OCI-LY1 (cell line): ENCODE measurements around the gene CCDC85A.

Experiments
- H2AFZ ChIP-seq: fragments of 200-600 bp; sonication (generic), shearing (Covaris generic); 2 replicates; pipeline ENCODE4 v1.6.0; 2014; ENCODE audit warnings: antibody characterized with exemption, mild to moderate bottlenecking, low read length
- H3F3A ChIP-seq: fragments of 200-600 bp; sonication (generic), shearing (Covaris generic); 2 replicates; pipeline ENCODE4 v1.6.0; 2014; ENCODE audit warnings: mild to moderate bottlenecking, antibody characterized with exemption, low read length, moderate library complexity; ENCODE audit not compliant: insufficient read depth
- H3K27ac ChIP-seq: fragments of 200-600 bp; sonication (generic); 2 replicates; pipeline ENCODE4 v1.5.1; 2014; ENCODE audit warnings: low read length, mixed run types, mild to moderate bottlenecking, low read depth; ENCODE audit not compliant: poor library complexity, severe bottlenecking
- H3K27me3 ChIP-seq: fragments of 200-600 bp; sonication (generic); 2 replicates; pipeline ENCODE4 v1.6.0; 2014; ENCODE audit warnings: antibody characterized with exemption, mild to moderate bottlenecking, low read length, moderate library complexity; ENCODE audit not compliant: insufficient read depth
- H3K36me3 ChIP-seq: fragments of 200-600 bp; sonication (generic); 2 replicates; pipeline ENCODE4 v1.6.1; 2014; ENCODE audit warnings: mild to moderate bottlenecking, antibody characterized with exemption, low read length, moderate library complexity, mixed read lengths; ENCODE audit not compliant: insufficient read depth
- H3K4me1 ChIP-seq: fragments of 200-600 bp; sonication (generic); 2 replicates; pipeline ENCODE4 v1.5.1; 2014; ENCODE audit warnings: mild to moderate bottlenecking, low read length, moderate library complexity; ENCODE audit not compliant: insufficient read depth, severe bottlenecking
- H3K4me2 ChIP-seq: fragments of 200-600 bp; sonication (generic), shearing (Covaris generic); 2 replicates; pipeline ENCODE4 v1.6.1; 2014; ENCODE audit warnings: low read length
- H3K4me3 ChIP-seq: fragments of 200-600 bp; sonication (generic); 2 replicates; pipeline ENCODE4 v1.5.1; 2014; ENCODE audit warnings: low read length, low read depth, mild to moderate bottlenecking, mixed read lengths; ENCODE audit not compliant: poor library complexity, severe bottlenecking
- H3K79me2 ChIP-seq: fragments of 200-600 bp; shearing (Covaris generic); 2 replicates; pipeline ENCODE4 v1.6.1; 2016; ENCODE audit warnings: mixed run types, low read length, mixed read lengths; ENCODE audit not compliant: insufficient read depth
- H3K9ac ChIP-seq: fragments of 200-600 bp; sonication (generic), shearing (Covaris generic); 2 replicates; pipeline ENCODE4 v1.6.1; 2014; ENCODE audit warnings: mild to moderate bottlenecking, low read length, mixed read lengths
- H3K9me2 ChIP-seq: fragments of 200-600 bp; sonication (generic), shearing (Covaris generic); 2 replicates; pipeline ENCODE4 v1.6.1; 2014; ENCODE audit warnings: low read depth, mild to moderate bottlenecking, low read length, mixed read lengths
- H3K9me3 ChIP-seq: fragments of 200-600 bp; shearing (Covaris generic); 2 replicates; pipeline ENCODE4 v1.6.1; 2014; ENCODE audit warnings: low read length, mixed read lengths
- H4K20me1 ChIP-seq: fragments of 200-600 bp; sonication (generic), shearing (Covaris generic); 2 replicates; pipeline ENCODE4 v1.6.0; 2016; ENCODE audit warnings: mild to moderate bottlenecking, low read length; ENCODE audit not compliant: insufficient read depth
- CTCF ChIP-seq: fragments of 200-600 bp; sonication (generic), shearing (Covaris generic); IDR thresholded peaks from 2 replicates; pipeline ENCODE4 v1.5.1; 2017; ENCODE audit warnings: mild to moderate bottlenecking, antibody characterized with exemption, low read length, moderate library complexity, mixed read lengths
- EZH2 ChIP-seq: fragments of 200-600 bp; sonication (generic), shearing (Covaris generic); IDR thresholded peaks from 2 replicates; pipeline ENCODE4 v1.8.0; 2017; ENCODE audit warnings: borderline replicate concordance, mixed run types, mild to moderate bottlenecking, antibody characterized with exemption, low read length, moderate library complexity, mixed read lengths

Gene CCDC85A

DNA sequence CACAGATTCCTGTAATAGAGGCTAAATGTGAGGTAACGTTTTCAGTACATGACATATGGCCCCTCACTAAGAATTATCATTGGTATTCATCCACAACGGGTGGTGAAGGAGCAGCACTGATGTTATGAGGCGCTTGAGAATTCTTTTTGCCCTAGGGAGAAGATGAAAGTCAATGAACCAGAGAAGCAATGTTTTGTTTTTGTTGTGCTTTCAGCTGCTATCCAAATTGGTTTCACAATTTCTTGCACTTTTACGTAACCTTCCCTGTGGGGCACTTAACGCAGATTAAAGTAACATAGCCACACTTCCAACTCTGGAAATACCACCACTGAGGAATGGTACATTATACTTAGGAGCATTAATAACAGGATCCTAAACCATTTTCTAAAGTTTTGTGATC is 13.3 kb upstream of the CCDC85A start:
- Histone ChIP-seq H3K9ac (no peak overlapping the region), H2AFZ (no peak overlapping the region), H3K4me3 (no peak overlapping the region), H3K9me3 (no peaks in the 10 kb centered on the region), H3K9me2 (no peaks in the 10 kb centered on the region), H4K20me1 (no peaks in the 10 kb centered on the region), H3K36me3 (no peaks in the 10 kb centered on the region), H3K79me2 (no peaks in the 10 kb centered on the region), H3K4me2 (no peak overlapping the region), H3K4me1 (no peaks in the 10 kb centered on the region), H3F3A (no peaks in the 10 kb centered on the region), H3K27me3 (no peaks in the 10 kb centered on the region), H3K27ac (no peak overlapping the region)
- TF ChIP-seq CTCF (no peak), EZH2 (no peak)

GRCh38 chr2:56170988-56171387 is 12.8 kb upstream of the CCDC85A start:
- Histone ChIP-seq H3K36me3 (no peaks in the 10 kb centered on the region), H2AFZ (no peak overlapping the region), H3K4me1 (no peaks in the 10 kb centered on the region), H3K4me3 (no peak overlapping the region), H3K27me3 (no peaks in the 10 kb centered on the region), H3K9ac (no peak overlapping the region), H3K4me2 (no peak overlapping the region), H3K79me2 (no peaks in the 10 kb centered on the region), H3K27ac (no peak overlapping the region), H4K20me1 (no peaks in the 10 kb centered on the region), H3F3A (no peaks in the 10 kb centered on the region), H3K9me3 (no peaks in the 10 kb centered on the region), H3K9me2 (no peaks in the 10 kb centered on the region)
- TF ChIP-seq EZH2 (no peak), CTCF (no peak)

DNA sequence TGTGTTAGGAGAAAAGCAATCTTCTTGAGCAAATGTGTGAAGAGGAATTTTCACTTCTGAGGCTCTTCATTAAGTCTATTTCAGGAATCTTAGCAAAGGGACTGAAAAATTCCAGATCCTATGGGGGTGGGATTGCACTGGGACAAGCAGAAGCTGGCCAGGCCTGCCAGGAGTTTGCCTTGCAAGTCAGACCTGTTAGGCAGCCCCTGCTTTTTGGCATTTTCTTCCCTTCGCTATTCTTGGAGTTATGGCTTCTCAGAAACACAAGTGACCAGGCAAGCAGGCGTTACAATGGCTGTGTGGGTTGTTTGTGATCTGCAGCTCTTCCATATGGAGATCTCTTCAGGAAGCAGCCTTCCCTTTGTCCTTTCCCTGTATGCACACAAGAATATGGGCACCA is 8.0 kb upstream of the CCDC85A start:
- H2AFZ ChIP-seq = no peak overlapping the region
- no peaks in the 10 kb centered on the region for H3K9me2 ChIP-seq
- H3K36me3 ChIP-seq = no peaks in the 10 kb centered on the region
- H3K4me2 ChIP-seq = no peak overlapping the region
- no peaks in the 10 kb centered on the region for H4K20me1 ChIP-seq
- H3K27me3 ChIP-seq = no peaks in the 10 kb centered on the region
- no peaks in the 10 kb centered on the region for H3K9me3 ChIP-seq
- no peak for TF ChIP-seq CTCF
- no peak for TF ChIP-seq EZH2
- no peak overlapping the region for H3K4me3 ChIP-seq
- no peak overlapping the region for H3K9ac ChIP-seq
- H3K27ac ChIP-seq = no peak overlapping the region
- no peaks in the 10 kb centered on the region for H3K4me1 ChIP-seq
- no peaks in the 10 kb centered on the region for H3K79me2 ChIP-seq
- no peaks in the 10 kb centered on the region for H3F3A ChIP-seq
